ENCODE data around the gene PARL.

GRCh38 chr3:183930086-183930485 lies 45.4 kb upstream of the PARL start:
- TF ChIP-seq POLR2AphosphoS5 (IDR thresholded peaks at IDR 0.05) (no peak), CTCF (IDR thresholded peaks at IDR 0.05) (no peak), POLR2A (IDR thresholded peaks at IDR 0.05) (no peak)
